ENCODE measurements around the gene UGT1A7.

The UGT1A7 gene

DNA sequence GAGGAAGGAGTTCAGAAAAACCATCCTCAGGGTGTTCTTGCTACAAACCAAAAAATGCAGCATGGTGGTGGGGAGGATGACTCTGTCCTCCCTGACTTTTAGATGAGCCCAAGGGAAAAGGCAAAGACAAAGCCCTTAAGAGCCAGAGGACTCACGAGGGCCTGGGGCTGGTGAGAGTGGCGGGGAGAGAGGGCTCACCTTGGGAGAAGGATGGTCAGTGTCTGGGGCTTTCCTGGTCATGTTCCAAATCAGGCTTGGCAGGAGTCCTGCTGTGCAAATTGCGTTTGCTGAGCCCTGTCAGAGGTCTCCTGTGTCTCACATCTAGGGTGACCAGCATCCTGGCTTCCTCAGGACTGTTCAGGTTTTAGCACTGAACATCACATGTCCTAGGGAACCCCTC lies 83.1 kb downstream of the UGT1A7 start:
- DNase-seq: no peak

DNA sequence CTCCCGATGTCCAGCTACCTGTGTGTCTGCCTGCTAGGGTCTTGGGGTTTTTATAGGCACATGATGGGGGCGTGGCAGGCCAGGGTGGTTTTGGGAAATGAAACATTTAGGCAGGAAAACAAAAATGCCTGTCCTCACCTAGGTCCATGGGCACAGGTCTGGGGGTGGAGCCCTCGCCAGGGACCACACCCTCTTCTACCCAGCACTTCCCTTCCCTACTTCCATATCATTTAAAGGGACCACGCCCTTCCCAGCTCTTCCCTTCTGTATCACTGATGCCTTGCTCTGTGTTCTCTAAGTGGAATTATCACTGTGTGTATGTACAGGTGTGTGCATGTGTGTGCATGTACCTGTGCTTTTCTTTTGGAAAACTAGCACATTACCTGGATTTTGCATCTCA lies 84.7 kb downstream of the UGT1A7 start:
- DNase-seq: no peak

DNA sequence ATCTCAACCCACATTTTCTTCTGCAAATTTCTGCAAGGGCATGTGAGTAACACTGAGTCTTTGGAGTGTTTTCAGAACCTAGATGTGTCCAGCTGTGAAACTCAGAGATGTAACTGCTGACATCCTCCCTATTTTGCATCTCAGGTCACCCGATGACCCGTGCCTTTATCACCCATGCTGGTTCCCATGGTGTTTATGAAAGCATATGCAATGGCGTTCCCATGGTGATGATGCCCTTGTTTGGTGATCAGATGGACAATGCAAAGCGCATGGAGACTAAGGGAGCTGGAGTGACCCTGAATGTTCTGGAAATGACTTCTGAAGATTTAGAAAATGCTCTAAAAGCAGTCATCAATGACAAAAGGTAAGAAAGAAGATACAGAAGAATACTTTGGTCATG lies 86.4 kb downstream of the UGT1A7 start:
- DNase-seq: no peak

GRCh38 chr2:233769260-233769659 lies 87.6 kb downstream of the UGT1A7 start:
- DNase-seq: no peak

- DNase-seq: no peak
Measured at GRCh38 chr2:233772153-233772552, 90.5 kb downstream of the UGT1A7 start.

DNA sequence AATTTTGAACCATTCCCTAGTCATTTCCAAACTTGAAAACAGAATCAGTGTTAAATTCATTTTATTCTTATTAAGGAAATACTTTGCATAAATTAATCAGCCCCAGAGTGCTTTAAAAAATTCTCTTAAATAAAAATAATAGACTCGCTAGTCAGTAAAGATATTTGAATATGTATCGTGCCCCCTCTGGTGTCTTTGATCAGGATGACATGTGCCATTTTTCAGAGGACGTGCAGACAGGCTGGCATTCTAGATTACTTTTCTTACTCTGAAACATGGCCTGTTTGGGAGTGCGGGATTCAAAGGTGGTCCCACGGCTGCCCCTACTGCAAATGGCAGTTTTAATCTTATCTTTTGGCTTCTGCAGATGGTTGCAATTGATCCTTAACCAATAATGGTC lies 90.9 kb downstream of the UGT1A7 start:
- DNase-seq: no peak

GRCh38 chr2:233773854-233774253 lies 92.2 kb downstream of the UGT1A7 start:
- no peak for DNase-seq

DNA sequence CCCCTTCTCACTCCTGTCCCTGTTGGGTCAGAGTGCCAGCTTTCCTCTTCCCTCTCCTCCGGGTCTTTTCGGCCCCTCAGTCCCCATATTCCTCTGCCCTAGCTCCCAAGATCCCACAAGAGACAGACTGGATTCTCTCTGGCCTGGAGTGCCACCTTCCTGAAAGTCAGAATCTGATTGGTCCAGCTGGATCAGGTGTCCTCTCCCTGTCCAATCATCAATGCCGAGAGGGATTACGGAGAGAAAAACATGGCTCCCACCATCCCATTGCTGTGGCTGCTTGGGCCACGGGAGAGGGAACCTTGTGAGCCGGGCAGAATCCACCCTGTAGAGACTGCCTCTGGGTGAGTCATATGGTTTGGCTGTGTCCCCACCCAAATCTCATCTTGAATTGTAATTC lies 93.7 kb downstream of the UGT1A7 start:
- DNase-seq: no peak

- DNase-seq: no peak
Measured at GRCh38 chr2:233778030-233778429, 96.3 kb downstream of the UGT1A7 start, which contains the start of gene MROH2A. Gene MROH2A, plus strand, starts transcription at chr2:233778330. Its CDS starts 1,029 bp downstream, at chr2:233779359.

DNA sequence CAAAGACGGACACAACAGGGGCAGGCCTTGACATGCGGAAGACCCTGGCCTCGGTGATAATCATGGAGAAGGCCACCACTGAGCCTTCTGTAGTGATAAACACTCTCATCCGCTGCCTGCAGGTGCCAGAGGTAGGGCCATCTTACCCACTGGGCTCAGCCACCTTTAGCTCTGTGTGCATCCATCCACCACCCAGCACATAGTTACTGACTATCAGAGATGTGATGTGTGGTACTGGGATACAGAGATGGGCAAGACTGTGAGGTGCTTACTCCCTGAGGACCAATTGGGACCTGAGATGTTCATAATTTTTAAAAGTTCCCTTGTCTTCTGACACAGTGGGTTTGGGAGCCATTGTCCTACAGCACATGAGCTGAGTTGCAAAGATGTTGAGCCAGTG lies 98.0 kb downstream of the UGT1A7 start:
- DNase-seq: no peak

- no peak for DNase-seq
Measured at GRCh38 chr2:233780771-233781170, 99.1 kb downstream of the UGT1A7 start.

DNA sequence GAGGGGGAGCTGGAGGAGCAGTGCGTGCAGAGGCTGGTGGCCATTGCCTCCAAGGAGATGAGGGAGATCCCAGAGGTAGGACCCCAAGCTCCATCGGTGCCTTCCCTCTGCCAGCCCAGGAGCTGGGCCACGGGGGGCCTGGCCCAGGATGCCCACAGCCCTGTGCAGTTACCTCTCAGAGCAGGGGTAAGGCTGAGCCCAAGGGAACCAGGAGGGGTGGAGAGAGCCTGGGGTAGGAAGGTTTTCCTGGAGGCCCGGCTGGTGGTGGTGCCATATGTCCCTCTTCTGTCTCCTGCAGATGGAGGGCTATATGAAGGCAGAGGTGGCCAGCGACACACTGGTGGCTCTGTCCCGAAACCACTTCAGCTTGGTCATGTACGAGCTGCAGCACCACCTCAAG lies 107.9 kb downstream of the UGT1A7 start:
- DNase-seq: no peak

DNA sequence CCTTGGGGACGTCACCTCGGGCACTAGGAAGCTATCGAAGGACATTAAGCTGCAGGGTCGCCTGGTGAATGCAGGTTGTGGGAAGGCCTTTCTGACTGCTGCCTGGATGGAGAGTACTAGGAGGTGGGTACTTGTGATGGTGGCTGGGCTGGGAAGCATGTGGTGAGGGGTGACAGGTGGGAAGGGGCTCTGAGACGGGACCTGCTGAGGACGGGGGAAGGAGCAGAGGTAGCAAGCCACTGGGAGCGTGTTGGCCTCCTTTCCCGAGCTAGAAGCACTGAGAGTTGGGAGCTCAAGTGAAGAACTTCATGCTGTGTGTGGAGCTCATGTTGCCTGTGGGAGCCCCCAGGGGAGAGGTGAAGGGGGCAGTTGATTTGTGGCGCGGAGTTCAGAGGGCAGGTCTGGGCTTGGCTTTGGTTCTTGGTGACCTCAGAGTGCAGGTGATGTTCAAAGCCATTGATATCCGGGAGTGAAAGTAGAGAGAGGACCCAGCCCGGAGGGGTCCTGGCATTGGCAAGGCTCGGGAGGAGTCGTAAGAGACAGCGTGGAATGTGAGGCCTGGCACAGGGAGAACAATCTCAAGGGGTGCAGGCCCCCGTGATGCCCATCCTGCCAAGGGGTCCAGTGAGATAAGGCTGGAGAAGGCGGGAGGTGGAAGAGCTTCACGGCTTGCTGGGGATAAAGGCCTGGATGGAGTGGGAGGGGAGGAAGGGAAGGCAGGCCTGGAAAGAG lies 109.6 kb downstream of the UGT1A7 start:
- no peak for DNase-seq

GRCh38 chr2:233791883-233792329 lies 110.2 kb downstream of the UGT1A7 start:
- DNase-seq: no peak

- DNase-seq: no peak
Measured at GRCh38 chr2:233792720-233793119, 111.0 kb downstream of the UGT1A7 start.

GRCh38 chr2:233793465-233794127 lies 111.9 kb downstream of the UGT1A7 start:
- DNase-seq: no peak

DNA sequence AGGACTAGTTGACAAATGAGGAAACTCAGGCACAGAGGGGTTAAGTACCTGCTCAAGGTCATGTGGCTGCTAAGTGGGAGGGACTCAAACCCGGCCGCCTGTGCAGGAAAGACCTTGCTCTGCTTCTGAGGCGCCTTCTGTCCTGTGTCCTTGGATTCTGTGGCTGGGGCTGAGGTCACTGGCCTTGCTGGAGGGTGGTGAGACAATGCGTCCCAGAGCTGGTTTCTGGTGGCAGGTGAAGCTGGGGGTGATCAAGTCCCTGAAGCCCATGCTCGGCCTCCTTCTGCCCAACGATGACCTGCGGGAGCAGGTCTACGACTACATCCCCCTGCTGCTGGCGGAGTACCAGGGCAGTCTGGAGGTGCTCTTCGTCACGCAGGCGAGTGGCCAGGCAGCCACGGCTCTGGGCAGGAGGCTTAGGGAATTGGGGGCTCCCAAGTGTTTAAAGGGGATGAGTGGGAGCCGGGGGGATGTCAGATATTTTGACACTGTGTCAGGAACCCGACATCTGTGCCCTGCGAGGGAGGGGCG lies 112.5 kb downstream of the UGT1A7 start:
- no peak for DNase-seq

DNA sequence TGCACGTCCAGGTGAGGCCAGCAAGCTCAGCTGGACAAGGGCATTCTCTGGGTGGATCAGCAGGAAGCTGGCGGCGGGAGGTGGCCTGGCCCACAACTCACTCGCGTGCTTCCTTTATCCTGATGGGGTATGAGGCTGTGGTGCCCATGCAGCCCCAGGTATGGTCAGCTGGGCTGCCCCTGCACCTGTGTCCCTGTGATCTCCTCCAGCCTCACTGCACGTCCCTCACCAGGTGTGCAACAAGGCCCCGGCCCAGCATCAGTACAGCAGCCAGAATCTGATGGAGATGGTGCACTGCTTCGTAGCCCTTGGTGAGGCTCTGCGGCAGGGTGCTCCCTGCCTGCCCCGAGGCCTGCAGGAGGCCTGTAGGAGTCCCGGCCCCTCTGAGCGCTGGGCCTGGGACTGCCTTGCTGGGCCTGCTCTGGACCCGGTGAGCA lies 114.1 kb downstream of the UGT1A7 start:
- no peak for DNase-seq

DNA sequence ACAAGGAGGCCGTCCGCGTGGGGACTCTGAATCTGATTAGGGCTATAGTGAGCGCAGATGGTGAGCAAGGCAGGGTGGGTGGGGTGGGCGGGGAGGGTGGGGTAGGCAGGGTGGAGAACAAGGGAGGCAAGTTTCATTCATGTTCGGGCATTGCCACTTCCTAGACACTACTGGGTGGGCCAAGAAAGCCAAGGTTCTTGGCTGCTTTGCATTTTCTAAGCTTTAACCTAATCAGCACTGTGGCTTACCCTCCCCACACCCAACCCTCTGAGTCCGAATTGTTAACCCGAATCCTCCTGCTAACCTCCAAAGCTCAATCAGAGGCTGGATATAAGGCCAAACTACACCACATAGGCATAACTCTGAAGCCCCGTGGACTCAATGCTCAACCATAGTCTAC lies 114.6 kb downstream of the UGT1A7 start:
- DNase-seq: no peak

GRCh38 chr2:233798335-233799086 lies 116.8 kb downstream of the UGT1A7 start:
- DNase-seq: no peak

GRCh38 chr2:233799087-233799665 lies 117.5 kb downstream of the UGT1A7 start:
- no peak for DNase-seq

DNA sequence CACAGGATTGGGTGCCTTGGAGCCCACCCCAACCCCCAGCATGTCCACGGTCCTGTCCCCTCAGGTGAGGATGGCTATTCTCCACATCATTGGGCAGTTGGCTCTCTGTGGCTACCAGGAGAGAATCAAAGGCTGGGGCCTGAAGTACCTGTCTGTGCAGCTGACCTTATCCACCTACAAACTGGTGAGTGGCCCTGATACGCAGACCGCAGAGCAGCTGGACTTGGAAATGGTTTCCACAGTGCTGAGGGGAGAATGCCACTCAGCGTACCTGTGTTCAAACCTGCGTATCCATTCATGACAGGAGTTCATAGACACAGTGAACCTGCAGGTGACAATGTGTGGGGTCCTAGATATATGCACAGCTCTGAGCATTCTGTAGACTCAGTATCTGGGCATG lies 118.0 kb downstream of the UGT1A7 start:
- no peak for DNase-seq

GRCh38 chr2:233800208-233800607 lies 118.5 kb downstream of the UGT1A7 start:
- DNase-seq: no peak
